CD4-positive, alpha-beta T cell treated with Interleukin-21 for 1 hour (primary cell): ENCODE measurements around the gene COP1.
"Not testable (repeated sequence)": the region's sequence is repeated elsewhere in the genome, so short reads cannot be mapped to it uniquely, and the experiment has no call there.

Source experiments
- DNase-seq: peaks from one replicate; pipeline ENCODE4 v3.0.0-alpha.2; 2020

Gene COP1

DNA sequence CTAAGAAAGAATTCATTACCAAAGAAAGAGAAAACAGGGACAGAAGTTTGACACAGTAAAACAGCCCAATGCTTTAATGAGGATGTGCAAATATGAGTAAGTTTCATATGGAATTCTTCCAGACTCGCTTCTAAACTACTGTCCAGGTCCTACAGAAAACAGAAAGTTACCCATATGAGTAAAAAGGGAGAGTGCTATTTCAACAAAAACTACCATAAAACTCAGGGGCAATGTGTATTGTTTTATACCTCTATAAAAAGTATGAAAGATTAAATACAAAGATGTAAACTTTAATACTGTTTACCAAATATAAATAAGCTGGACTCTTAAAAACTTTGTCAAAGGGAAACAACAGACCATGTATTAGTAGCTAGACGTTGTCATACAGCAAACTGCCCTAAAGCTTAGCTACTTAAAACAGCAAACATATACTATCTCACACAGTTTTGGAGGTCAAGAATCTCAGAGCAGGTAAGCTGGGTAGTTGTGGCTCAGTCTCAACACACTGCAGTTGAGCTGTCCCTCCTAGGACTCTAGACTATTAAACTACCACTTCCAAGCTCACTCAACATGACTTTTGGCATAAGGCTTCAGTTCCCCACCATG, 174.9 kb downstream of the COP1 start:
- no peak for DNase-seq

DNA sequence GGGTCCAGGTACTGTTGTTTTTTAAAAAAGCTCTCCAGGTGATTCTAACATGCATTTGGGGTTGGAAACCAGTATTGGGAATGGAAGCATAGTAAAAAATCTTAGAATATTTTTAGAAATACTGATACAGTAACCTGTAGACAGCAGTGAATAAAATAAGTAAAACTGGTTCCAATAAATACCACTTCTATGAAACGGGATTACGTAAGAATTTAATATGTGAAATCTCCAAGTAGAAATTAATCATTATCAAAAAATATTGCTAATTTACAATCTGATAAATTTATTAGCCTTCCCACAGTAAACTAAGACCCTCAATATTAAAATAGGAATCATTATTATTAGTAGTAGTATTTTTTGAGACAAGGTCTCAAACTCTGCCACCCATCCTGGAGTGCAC, 177.5 kb downstream of the COP1 start:
- DNase-seq, result no peak

DNA sequence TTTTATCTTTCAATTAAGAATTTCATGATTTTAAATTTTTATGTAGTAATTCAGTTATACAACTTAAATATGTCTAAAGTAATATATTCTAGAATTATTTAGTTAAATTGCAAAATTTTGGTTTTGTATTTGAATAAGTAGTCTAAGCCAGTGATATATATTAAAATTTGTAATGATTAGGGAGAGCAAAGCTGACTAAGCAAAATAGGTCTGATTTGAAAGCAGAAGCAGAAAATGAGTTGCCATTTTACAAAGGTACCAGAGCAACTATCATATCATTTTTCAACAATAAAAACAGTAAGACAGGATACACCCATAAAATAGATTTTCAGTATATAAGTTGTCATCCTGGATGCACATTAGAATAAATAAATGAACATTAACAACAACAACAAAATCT, 177.9 kb downstream of the COP1 start:
- no peak for DNase-seq

DNA sequence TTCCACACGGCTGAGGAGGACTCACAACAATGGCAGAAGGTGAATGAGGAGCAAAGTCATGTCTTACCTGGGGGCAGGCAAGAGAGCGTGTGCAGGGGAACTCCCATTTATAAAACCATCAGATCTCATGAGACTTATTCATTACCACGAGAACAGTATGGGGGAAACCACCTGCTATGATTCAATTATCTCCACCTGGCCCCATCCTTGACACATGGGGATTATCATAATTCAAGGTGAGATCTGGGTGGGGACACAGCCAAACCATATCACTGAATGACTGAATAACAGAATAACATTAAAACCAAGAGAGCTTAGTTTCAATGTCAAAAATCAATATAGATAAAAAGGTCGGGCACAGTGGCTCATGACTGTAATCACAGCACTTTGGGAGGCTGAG, 179.2 kb downstream of the COP1 start:
- not testable (repeated sequence) for DNase-seq

DNA sequence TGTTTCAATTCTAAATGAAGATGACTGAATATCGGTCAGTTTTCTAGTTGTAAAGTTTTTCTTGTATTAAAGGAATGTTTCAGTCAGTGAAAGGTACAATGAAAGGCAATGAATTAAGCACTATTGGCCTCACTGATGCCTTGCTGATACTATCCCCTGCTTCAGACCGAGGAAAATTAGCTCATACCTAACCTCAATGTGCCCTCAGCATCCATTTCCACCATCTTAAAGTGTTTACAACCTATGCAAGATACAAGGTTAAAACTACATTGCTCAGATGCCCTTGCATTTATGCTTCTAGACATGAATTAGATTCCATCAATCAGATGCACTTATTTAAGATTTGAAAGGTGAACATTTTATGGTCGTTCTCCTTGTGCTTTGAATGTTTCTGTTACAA, 184.5 kb downstream of the COP1 start:
- no peak for DNase-seq

DNA sequence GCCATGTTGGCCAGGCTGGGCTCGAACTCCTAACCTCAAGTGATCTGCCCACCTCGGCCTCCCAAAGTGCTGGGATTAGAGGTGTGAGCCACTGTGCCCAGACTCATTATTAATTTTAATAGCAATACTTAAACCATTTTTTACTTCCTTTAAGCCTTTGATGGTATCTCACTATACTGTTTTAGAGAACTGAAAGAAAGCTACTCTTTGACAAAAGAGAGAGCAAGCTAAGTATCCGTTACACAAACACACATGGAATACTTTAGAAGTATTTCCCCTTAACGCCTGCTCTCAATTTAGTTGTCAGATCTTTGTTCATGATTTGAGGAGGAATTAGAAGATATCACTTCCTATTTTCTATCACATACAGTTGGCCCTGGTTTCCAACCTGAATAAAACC, 189.4 kb downstream of the COP1 start:
- no peak for DNase-seq

DNA sequence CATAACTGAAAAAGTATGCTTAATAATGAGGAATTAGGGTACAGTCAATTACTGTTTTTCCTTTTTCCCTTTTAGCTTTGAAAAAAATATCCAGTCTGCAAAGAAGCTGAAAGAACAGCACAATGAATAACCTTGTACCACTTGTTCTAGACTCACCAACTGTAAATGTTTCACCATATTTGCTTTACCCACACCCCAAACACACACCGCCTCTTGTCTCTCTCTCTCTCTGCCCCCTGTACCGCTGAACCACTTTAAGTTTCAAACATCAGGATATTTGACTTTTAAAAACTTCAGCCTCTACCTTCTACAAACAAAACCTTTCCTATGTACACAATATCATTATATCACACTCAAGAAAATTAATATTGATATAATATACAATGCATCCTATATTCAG, 197.1 kb downstream of the COP1 start:
- no peak for DNase-seq

DNA sequence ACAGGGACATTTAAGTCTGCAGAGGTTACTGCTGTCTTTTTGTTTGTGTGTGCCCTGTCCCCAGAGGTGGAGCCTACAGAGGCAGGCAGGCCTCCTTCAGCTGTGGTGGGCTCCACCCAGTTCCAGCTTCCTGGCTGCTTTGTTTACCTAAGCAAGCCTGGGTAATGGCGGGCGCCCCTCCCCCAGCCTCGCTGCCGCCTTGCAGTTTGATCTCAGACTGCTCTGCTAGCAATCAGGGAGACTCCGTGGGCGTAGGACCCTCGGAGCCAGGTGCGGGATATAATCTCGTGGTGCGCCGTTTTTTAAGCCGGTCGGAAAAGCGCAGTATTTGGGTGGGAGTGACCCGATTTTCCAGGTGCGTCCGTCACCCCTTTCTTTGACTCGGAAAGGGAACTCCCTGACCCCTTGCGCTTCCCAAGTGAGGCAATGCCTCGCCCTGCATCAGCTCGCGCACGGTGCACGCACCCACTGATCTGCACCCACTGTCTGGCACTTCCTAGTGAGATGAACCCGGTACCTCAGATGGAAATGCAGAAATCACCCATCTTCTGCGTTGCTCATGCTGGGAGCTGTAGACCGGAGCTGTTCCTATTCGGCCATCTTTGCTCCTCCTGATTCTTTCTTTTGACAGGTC, 199.2 kb downstream of the COP1 start:
- DNase-seq, result not testable (repeated sequence)

DNA sequence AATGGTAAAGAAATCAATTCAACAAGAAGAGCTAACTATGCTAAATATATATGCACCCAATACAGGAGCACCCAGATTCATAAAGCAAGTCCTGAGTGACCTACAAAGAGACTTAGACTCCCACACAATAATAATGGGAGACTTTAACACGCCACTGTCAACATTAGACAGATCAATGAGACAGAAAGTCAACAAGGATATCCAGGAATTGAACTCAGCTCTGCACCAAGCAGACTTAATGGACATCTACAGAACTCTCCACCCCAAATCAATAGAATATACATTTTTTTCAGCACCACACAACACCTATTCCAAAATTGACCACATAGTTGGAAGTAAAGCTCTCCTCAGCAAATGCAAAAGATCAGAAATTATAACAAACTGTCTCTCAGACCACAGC, 212.4 kb downstream of the COP1 start:
- DNase-seq, result not testable (repeated sequence)

DNA sequence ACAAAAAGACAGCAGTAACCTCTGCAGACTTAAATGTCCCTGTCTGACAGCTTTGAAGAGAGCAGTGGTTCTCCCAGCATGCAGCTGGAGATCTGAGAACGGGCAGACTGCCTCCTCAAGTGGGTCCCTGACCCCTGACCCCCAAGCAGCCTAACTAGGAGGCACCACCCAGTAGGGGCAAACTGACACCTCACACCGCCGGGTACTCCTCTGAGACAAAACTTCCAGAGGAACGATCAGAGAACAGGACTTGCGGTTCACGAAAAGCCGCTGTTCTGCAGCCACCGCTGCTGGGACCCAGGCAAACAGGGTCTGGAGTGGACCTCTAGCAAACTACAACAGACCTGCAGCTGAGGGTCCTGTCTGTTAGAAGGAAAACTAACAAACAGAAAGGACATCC, 214.3 kb downstream of the COP1 start:
- not testable (repeated sequence) for DNase-seq

DNA sequence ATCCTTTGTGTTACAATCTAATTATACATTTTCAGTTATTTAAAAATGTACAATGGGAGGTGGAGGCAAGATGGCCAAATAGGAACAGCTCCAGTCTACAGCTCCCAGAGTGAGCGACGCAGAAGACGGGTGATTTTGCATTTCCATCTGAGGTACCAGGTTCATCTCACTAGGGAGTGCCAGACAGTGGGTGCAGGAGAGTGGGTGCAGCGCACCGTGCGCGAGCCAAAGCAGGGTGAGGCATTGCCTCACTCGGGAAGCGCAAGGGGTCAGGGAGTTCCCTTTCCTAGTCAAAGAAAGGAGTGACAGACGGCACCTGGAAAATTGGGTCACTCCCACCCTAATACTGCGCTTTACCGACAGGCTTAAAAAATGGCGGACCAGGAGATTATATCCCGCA, 214.9 kb downstream of the COP1 start:
- not testable (repeated sequence) for DNase-seq

DNA sequence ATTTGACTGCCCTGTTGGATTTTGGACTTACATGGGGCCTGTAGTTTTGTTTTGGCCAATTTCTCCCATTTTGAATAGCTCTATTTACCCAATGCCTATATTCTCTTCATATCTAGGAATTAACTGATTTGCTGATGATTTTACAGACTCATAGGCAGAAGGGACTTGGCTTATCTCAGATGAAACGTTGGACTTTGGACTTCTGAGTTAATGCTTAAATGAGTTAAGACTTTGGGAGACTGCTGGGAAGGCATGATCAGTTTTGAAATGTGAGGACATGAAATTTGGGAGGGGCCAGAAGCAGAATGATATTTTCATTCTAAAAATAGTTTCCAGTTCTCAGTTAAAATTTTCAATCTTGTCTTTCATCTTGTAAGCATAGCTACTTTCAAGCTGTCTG, 222.3 kb downstream of the COP1 start:
- DNase-seq, result no peak

DNA sequence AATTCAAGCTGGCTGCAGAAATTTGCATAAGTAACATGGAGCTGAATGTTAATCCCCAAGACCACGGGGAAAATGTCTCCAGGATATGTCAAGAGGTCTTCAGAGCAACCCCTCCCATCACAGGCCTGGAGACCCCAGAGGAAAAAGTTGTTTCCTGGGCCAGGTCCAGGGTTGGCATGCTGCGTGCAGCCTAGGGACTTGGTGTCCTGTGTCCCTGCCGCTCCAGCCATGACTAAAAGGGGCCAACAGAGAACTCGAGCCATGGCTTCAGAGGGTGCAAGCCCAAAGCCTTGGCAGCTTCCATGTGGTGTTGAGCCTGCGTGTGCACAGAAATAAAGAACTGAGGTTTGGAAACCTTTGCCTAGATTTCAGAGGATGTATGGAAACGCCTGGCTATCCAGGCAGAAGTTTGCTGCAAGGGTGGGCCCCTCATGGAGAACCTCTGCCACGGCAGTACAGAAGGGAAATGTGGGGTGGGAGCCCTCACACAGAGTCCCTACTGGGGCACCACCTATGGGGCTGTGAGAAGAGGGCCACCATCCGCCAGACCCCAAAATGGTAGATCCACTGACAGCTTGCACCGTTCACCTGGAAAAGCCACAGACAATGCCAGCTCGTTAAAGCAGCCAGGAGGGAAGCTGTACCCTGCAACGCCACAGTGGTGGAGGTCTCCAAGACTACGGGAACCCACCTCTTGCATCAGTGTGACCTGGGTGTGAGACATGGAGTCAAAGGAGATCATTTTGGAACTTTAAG, 222.9 kb downstream of the COP1 start:
- DNase-seq, result no peak

DNA sequence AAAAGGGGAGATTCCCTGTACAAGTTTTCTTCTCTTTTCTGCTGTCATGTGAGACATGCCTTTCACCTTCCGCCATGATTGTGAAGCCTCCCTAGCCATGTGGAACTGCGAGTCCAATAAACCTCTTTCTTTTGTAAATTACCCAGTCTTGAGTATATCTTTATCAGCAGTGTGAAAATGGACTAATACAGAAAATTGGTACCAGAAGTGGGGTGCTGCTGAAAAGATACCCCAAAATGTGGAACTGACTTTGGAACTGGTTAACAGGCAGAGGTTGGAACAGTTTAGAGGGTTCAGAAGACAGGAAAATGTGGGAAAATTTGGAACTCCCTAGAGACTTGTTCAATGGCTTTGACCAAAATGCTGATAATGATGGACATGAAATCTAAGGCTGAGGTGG, 223.7 kb downstream of the COP1 start:
- not testable (repeated sequence) for DNase-seq

DNA sequence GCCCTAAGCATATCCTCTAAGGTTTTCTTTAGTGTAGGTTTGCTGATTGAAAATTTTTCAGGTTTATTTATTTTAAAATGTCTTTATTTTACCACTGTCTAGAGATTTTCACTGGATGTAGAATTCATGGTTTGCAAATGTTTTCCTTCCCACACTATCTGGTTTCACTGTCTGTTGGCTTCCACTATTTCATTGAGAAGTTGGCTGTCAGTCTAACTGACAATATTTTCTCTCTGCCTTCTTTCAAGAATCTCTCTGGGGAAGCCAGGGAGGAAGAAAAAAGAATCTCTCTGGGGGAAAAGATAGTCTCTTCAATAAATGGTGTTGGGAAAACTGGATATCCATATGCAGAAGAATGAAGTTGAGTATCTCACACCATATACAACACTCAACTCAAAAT, 226.0 kb downstream of the COP1 start:
- no peak for DNase-seq

DNA sequence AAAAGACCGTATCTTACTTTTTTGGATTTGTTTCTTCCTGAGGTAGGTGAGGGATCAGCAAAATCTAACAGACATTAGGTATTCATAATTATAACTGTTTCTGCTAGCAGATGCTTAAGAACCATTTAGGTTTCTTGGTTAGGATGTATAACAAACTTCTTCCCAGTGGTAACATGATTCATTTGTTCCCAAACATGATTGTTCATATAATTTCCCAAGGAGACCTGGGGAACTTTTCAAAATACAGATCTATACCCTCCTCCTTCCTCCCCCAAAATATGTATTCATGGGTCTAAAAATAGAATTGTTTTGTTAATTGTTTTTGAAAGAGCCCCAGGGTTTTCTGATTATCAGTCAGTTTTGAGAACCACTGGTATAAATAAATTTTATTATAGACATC, 228.2 kb downstream of the COP1 start:
- no peak for DNase-seq

DNA sequence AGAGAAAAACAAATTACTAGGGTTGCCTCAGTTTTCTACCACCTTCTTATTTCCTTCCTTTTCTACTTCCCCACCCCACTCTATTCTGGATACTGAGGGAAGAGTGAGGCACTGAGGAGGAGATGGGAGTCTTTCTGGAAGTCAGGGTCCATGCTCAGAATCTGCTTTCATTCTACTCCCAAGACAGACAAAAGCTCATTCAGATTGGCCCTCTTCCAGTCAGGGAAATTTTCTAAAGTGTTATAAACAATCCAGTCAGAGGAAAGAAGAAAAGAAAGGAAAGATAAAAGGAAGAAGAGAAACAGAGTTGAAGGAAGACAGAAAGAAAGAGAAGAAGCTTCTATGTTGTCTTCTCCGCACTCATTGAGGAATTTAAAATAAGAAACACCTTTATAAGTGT, 228.6 kb downstream of the COP1 start:
- DNase-seq, result no peak

DNA sequence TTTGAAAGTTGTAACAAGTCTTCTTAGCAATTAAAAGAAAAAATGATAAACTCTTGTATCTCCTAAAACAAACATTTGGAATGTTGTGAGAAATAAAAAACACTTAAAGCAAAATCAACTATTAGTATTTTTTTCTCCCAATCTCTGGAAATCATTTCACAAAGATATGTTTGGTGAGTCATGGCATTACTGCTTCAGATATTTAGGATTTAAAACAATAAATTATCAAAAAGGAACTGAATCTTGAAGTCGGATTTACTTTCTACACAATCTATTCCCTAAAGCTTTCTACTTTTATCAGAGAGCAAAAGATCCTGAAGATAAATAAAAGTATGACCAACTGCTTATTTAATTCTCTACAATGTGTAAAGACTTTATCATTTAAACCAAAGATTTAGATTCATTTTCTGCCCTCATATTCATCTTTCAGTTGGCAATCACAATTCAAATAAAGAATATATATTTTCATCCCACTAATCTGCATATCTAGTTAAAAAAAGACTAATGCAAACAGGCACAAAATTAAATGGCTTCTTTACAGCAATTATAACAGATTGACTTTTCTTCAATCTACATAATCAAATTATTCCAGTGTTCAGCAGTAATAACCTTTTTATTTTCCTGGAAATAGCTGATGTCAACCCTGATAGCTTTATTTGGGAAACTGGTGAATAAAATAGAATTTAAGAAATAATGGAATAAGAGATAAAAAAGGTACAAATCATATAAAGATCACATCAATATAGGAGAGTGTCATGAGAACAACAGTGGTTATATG, 230.0 kb downstream of the COP1 start:
- DNase-seq, result no peak

DNA sequence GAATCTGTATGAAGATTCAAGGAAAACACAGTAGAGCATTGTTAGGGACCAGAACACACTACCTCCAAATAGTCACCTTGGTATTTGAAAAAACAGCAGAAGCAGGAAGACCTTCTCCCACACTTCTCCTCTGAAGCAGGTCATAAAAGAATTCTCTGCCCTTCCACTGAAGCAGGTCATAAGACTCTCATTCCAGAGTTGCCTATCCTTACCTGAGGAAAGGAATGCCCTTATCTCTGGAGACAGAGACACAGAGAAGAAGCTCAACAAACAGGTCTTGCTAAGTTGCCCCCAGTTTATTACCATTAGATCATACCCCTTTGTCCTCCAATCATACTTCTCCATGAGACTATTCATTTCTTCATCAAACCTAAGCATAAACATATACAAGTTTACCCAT, 237.9 kb downstream of the COP1 start:
- DNase-seq, result no peak

DNA sequence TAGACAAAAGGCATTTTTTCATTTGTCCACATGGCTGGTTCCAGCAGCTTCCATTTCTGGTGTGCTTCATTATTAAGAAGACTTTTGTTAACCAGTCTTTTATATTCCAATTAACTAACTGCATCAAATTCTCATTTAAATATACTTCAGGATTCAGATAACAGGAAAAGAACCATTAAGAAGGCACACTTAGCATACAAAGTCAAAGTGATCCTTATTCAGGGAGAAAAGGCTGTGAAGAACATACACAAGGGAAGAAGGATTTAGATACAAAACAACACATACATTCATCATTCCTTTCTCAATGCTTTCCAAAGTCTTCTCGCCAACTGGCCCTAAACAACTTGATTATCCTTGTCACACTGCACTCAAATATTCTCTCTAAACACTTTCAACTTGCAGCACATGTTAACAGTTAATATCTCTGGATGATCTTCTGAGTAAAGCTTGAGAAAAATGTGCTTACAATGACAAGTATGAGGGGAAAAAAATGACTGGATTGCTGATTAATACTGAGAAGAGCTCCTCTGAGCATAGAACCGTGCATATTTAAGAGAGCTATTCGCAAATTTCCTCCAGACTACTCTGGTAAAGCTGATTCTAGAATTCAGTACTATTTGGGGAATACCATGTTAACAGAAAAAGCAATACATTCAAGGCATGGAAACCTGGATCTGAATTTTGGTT, 238.5 kb downstream of the COP1 start:
- DNase-seq, result no peak

DNA sequence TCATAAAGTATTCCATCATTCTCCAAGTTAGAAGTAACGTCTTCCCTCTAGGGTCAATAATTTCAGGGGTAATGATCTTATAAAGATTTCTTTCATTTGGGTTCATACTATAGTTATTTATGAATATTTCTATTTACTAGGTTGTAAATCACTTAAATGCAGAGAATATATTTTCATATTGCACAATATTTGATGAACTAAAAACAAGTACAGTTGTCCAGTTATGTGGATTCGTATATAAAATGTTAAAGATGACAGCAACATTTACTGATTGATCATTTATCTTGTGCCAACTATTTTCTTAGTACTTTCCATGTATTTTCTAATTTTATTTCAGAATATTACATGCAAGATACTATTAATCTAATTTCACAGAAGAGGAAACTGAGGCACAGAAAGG, 243.3 kb downstream of the COP1 start:
- DNase-seq, result no peak

DNA sequence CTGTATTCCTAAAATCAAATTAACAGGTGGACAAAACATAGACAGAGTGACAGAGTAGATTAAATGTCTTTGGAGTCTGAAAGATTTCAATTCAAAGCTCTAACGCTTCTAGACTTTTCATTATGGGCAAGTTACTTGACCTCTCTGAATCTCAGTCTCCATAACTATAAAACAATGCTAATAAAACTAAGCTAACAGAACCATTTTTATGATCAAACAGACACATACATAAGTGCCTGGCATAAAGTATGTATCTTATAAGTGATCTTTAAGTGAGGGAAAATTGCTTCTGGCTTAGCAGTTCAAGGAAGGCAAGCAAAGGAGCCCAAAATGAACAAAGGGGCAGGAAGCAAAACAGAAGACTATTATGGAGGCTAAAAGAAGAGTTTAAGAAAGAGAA, 246.9 kb downstream of the COP1 start:
- DNase-seq, result no peak

DNA sequence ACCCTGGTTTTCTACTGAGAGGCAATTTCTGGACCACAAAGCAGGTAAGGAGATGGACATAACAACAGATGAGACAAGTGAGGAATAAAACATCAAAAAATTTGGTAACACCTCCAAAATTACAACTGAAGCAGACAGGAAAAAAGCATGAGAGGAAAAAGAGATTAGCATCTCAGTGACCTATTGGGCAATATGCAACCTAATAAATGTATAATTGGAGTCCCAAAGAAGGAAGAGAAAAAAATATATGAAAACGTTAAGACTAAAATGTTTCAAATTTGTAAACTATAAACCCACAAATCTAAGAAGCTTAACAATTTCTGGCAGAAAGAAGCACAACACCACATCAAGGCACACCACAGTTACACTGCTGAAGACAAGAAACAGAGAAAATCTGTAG, 255.5 kb downstream of the COP1 start:
- DNase-seq, result no peak
